ENCODE data around the gene PTPRM.

DNA sequence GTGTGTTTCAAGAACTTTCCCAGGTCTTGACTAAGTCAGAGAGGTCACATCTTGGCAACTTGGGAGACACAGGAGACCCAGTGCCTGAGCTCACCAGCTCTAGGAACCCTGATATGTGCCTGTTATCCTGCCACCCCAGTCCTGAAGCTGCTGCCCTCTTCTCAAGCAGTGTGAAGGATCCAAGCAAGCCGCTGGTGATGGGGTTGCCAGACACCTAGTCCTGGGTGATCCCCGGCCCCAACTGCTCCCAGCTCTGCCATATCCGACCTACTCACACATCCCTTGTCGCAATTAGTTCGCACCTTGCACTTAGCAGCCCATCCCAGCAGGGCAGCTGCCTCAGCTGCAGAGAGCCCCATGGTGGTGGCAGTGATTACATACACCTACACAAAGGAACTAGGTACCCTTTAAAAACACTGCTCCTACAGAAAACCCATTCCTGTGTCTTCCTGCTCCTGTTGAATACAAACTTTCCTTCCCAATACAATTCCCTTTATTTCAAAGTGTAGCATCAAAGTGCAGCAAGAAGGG is 794.9 kb downstream of the PTPRM start:
- TF ChIP-seq, protein P1, sequence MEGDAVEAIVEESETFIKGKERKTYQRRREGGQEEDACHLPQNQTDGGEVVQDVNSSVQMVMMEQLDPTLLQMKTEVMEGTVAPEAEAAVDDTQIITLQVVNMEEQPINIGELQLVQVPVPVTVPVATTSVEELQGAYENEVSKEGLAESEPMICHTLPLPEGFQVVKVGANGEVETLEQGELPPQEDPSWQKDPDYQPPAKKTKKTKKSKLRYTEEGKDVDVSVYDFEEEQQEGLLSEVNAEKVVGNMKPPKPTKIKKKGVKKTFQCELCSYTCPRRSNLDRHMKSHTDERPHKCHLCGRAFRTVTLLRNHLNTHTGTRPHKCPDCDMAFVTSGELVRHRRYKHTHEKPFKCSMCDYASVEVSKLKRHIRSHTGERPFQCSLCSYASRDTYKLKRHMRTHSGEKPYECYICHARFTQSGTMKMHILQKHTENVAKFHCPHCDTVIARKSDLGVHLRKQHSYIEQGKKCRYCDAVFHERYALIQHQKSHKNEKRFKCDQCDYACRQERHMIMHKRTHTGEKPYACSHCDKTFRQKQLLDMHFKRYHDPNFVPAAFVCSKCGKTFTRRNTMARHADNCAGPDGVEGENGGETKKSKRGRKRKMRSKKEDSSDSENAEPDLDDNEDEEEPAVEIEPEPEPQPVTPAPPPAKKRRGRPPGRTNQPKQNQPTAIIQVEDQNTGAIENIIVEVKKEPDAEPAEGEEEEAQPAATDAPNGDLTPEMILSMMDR (IDR thresholded peaks at IDR 0.05): no peak
- TF ChIP-seq POLR2A (IDR thresholded peaks at IDR 0.05): no peak
